Suprapubic skin (tissue), 4 donors: ENCODE results near the gene INTS14.

ENCODE experiments used
- POLR2A ChIP-seq, 2 donors: fragments of 450-650 bp; IDR thresholded peaks; one replicate each; pipeline ENCODE4 v1.6.1; 2017; ENCODE audit warnings: antibody characterized with exemption in 2 of 2, mild to moderate bottlenecking in 2 of 2, moderate library complexity in 2 of 2
- POLR2AphosphoS5 ChIP-seq, 3 donors: sonication (generic); formaldehyde crosslinking; IDR thresholded peaks; one replicate each; pipeline ENCODE4 v1.6.1; 2017; ENCODE audit warnings: antibody characterized with exemption in 3 of 3
- TF ChIP-seq, protein P1 (sequence below), 2 donors: fragments of 200-600 bp in 1 of 2; fragments of 450-650 bp in 1 of 2; sonication (generic) in 1 of 2; IDR thresholded peaks; one replicate each; pipeline ENCODE4 v1.5.1; 2016 to 2019; ENCODE audit warnings: antibody characterized with exemption in 2 of 2, mild to moderate bottlenecking in 1 of 2, moderate library complexity in 1 of 2

GRCh38 chr15:65535192-65535591, 75.7 kb downstream of the INTS14 start:
- TF ChIP-seq, protein P1, sequence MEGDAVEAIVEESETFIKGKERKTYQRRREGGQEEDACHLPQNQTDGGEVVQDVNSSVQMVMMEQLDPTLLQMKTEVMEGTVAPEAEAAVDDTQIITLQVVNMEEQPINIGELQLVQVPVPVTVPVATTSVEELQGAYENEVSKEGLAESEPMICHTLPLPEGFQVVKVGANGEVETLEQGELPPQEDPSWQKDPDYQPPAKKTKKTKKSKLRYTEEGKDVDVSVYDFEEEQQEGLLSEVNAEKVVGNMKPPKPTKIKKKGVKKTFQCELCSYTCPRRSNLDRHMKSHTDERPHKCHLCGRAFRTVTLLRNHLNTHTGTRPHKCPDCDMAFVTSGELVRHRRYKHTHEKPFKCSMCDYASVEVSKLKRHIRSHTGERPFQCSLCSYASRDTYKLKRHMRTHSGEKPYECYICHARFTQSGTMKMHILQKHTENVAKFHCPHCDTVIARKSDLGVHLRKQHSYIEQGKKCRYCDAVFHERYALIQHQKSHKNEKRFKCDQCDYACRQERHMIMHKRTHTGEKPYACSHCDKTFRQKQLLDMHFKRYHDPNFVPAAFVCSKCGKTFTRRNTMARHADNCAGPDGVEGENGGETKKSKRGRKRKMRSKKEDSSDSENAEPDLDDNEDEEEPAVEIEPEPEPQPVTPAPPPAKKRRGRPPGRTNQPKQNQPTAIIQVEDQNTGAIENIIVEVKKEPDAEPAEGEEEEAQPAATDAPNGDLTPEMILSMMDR (IDR thresholded peaks at IDR 0.05) = no peak
- TF ChIP-seq POLR2A (IDR thresholded peaks at IDR 0.05) (no peak), POLR2AphosphoS5 (IDR thresholded peaks at IDR 0.05) (no peak)
